GM18505 (cell line): ENCODE measurements around the gene RAD51B.

Source experiments
- ATAC-seq: cut with Tn5 transposase; IDR thresholded peaks from one replicate; pipeline ENCODE4 v1.9.1; 2021; ENCODE audit not compliant: unreplicated experiment
- POLR2A ChIP-seq: IDR thresholded peaks from 4 replicates; pipeline ENCODE4 v1.6.1; 2011; ENCODE audit warnings: borderline replicate concordance; ENCODE audit not compliant: insufficient read depth, insufficient read length; ENCODE audit errors: extremely low read depth

RAD51B gene

GRCh38 chr14:68580671-68581070, 761.1 kb downstream of the RAD51B start:
- no peak for ATAC-seq
- TF ChIP-seq POLR2A: no peak

GRCh38 chr14:68583548-68584280, 764.1 kb downstream of the RAD51B start:
- no peak for TF ChIP-seq POLR2A
- no peak for ATAC-seq

GRCh38 chr14:68584786-68585185, 765.2 kb downstream of the RAD51B start:
- no peak for ATAC-seq
- no peak for TF ChIP-seq POLR2A

GRCh38 chr14:68585690-68586089, 766.1 kb downstream of the RAD51B start:
- ATAC-seq: no peak
- no peak for TF ChIP-seq POLR2A

- no peak for TF ChIP-seq POLR2A
- ATAC-seq: no peak
Measured at GRCh38 chr14:68586896-68587751, 767.5 kb downstream of the RAD51B start.

GRCh38 chr14:68587931-68588330, 768.4 kb downstream of the RAD51B start:
- no peak for ATAC-seq
- no peak for TF ChIP-seq POLR2A

- TF ChIP-seq POLR2A: no peak
- ATAC-seq: no peak
Measured at GRCh38 chr14:68589447-68590200, 770.0 kb downstream of the RAD51B start.

- TF ChIP-seq POLR2A: no peak
Measured at GRCh38 chr14:68590201-68590522, 770.6 kb downstream of the RAD51B start.

GRCh38 chr14:68591786-68592185, 772.2 kb downstream of the RAD51B start:
- ATAC-seq: no peak

More at GRCh38 chr14:68590201-68590522, 770.6 kb downstream of the RAD51B start:
- ATAC-seq: no peak

GRCh38 chr14:68592948-68593556, 773.5 kb downstream of the RAD51B start:
- TF ChIP-seq POLR2A: no peak
- no peak for ATAC-seq

More at GRCh38 chr14:68591786-68592185, 772.2 kb downstream of the RAD51B start:
- no peak for TF ChIP-seq POLR2A

GRCh38 chr14:68593806-68594536, 774.4 kb downstream of the RAD51B start:
- TF ChIP-seq POLR2A: no peak

GRCh38 chr14:68594737-68595380, 775.3 kb downstream of the RAD51B start:
- TF ChIP-seq POLR2A: no peak

More at GRCh38 chr14:68593806-68594536, 774.4 kb downstream of the RAD51B start:
- ATAC-seq: no peak

GRCh38 chr14:68596211-68596610, 776.6 kb downstream of the RAD51B start:
- TF ChIP-seq POLR2A: no peak
- no peak for ATAC-seq

More at GRCh38 chr14:68594737-68595380, 775.3 kb downstream of the RAD51B start:
- no peak for ATAC-seq

GRCh38 chr14:68596701-68597100, 777.1 kb downstream of the RAD51B start:
- no peak for TF ChIP-seq POLR2A
- no peak for ATAC-seq
